Breast epithelium (tissue), 4 donors: ENCODE results near the gene WNT7B. TPM values are rescaled to one million over a fixed set of nuclear protein-coding genes. Genes with fewer than 3 reads are reported as not detected.

ENCODE experiments used
- DNase-seq, 2 donors: peaks; one replicate each; pipeline ENCODE4 v3.0.0-alpha.2; 2019; ENCODE audit warnings: low spot score in 2 of 2
- H3K27ac ChIP-seq, 2 donors: fragments of 200-600 bp; sonication (generic) in 1 of 2; one replicate each; pipeline ENCODE4 v1.5.1; 2016 to 2019; ENCODE audit warnings: mild to moderate bottlenecking in 1 of 2
- H3K27me3 ChIP-seq, 2 donors: fragments of 200-600 bp; sonication (generic) in 1 of 2; one replicate each; pipeline versions ENCODE4 v1.5.1 to v1.6.0; 2017 to 2019; ENCODE audit warnings: control low read depth in 1 of 2, mild to moderate bottlenecking in 1 of 2
- H3K36me3 ChIP-seq: fragments of 200-600 bp; one replicate; pipeline ENCODE4 v1.5.1; 2019
- H3K4me1 ChIP-seq, 2 donors: fragments of 200-600 bp; sonication (generic); one replicate each; pipeline ENCODE4 v1.5.1; 2016 to 2019; ENCODE audit warnings: control low read depth in 1 of 2
- H3K4me3 ChIP-seq, 3 donors: fragments of 200-600 bp; sonication (generic); 1 replicate in 2 of 3; 2 replicates in 1 of 3; pipeline ENCODE4 v1.5.1; 2016 to 2019; ENCODE audit warnings: mild to moderate bottlenecking in 3 of 3, moderate library complexity in 2 of 3
- H3K9me3 ChIP-seq, 2 donors: fragments of 200-600 bp; sonication (generic) in 1 of 2; one replicate each; pipeline ENCODE4 v1.5.1; 2016 to 2019; ENCODE audit warnings: control low read depth in 1 of 2
- CTCF ChIP-seq, 3 donors: fragments of 450-650 bp; IDR thresholded peaks; one replicate each; pipeline ENCODE4 v1.5.1; 2016 to 2017; ENCODE audit warnings: antibody characterized with exemption in 3 of 3, mild to moderate bottlenecking in 3 of 3, moderate library complexity in 3 of 3
- POLR2A ChIP-seq: fragments of 450-650 bp; IDR thresholded peaks from one replicate; pipeline ENCODE4 v1.6.1; 2016; ENCODE audit warnings: antibody characterized with exemption, mild to moderate bottlenecking, moderate library complexity
- POLR2AphosphoS5 ChIP-seq, 3 donors: sonication (generic); formaldehyde crosslinking; IDR thresholded peaks; one replicate each; pipeline ENCODE4 v1.6.1; 2017; ENCODE audit warnings: antibody characterized with exemption in 3 of 3
- intact Hi-C: fragments of 100-400 bp; cut with DNase I; formaldehyde crosslinking; loops from one replicate; pipeline ENCODE4 v1.15.1; 2023; ENCODE audit warnings: low total_unique reads
- total RNA-seq, 3 donors: library from RNA; depleted of rRNA; stranded (reverse); fragments of >200 nt; gene quantifications; one replicate each; pipeline ENCODE4 v1.1.0, GENCODE V29; 2016

The WNT7B gene
- total RNA-seq, 3 donors from 2014 or later = 2.2 to 2.9 TPM; not detected in 1

GRCh38 chr22:45908961-45909360 lies 68.0 kb downstream of the WNT7B start:
- TF ChIP-seq CTCF (IDR thresholded peaks at IDR 0.05) (no peak), POLR2A (no peak), POLR2AphosphoS5 (IDR thresholded peaks at IDR 0.05) (no peak)
- H3K4me1 ChIP-seq = peaks cover 4 to 12% of the 10 kb centered on the region in 2 donors
- no peaks in the 10 kb centered on the region for H3K9me3 ChIP-seq
- no peak overlapping the region for H3K27ac ChIP-seq
- H3K36me3 ChIP-seq = no peaks in the 10 kb centered on the region
- peaks cover 0 to 5% of the 10 kb centered on the region in 2 donors for H3K27me3 ChIP-seq
- intact Hi-C loops = no loop called here
- no peak for DNase-seq
- H3K4me3 ChIP-seq = no peak overlapping the region

GRCh38 chr22:45907996-45908395 lies 69.0 kb downstream of the WNT7B start:
- H3K27me3 ChIP-seq = peaks cover 0 to 5% of the 10 kb centered on the region in 2 donors
- intact Hi-C loops = no loop called here
- no peak overlapping the region for H3K4me3 ChIP-seq
- no peaks in the 10 kb centered on the region for H3K36me3 ChIP-seq
- H3K9me3 ChIP-seq = no peaks in the 10 kb centered on the region
- DNase-seq = no peak
- TF ChIP-seq POLR2AphosphoS5 (IDR thresholded peaks at IDR 0.05) (no peak), POLR2A (no peak), CTCF (IDR thresholded peaks at IDR 0.05) (no peak)
- no peak overlapping the region for H3K27ac ChIP-seq
- H3K4me1 ChIP-seq = peaks cover 4 to 15% of the 10 kb centered on the region in 2 donors

- H3K4me3 ChIP-seq = no peak overlapping the region
- no peaks in the 10 kb centered on the region for H3K36me3 ChIP-seq
- intact Hi-C loops = no loop called here
- TF ChIP-seq CTCF (IDR thresholded peaks at IDR 0.05) (no peak), POLR2AphosphoS5 (IDR thresholded peaks at IDR 0.05) (no peak), POLR2A (no peak)
- H3K9me3 ChIP-seq = no peaks in the 10 kb centered on the region
- no peak for DNase-seq
- no peak overlapping the region for H3K27ac ChIP-seq
- peaks cover 4 to 15% of the 10 kb centered on the region in 2 donors for H3K4me1 ChIP-seq
- peaks cover 0 to 5% of the 10 kb centered on the region in 2 donors for H3K27me3 ChIP-seq
Measured at GRCh38 chr22:45907378-45907777, 69.6 kb downstream of the WNT7B start.

GRCh38 chr22:45906946-45907345 lies 70.0 kb downstream of the WNT7B start:
- no peak for TF ChIP-seq POLR2AphosphoS5 (IDR thresholded peaks at IDR 0.05)
- no peak for TF ChIP-seq POLR2A
- no peak for TF ChIP-seq CTCF (IDR thresholded peaks at IDR 0.05)
- Histone ChIP-seq H3K27me3 (peaks cover 0 to 5% of the 10 kb centered on the region in 2 donors), H3K4me3 (no peak overlapping the region), H3K27ac (no peak overlapping the region), H3K36me3 (no peaks in the 10 kb centered on the region), H3K9me3 (no peaks in the 10 kb centered on the region), H3K4me1 (peaks cover 4 to 12% of the 10 kb centered on the region in 2 donors)
- intact Hi-C loops = no loop called here
- no peak for DNase-seq

- Histone ChIP-seq H3K27ac (no peak overlapping the region), H3K4me1 (peaks cover 0 to 5% of the 10 kb centered on the region in 2 donors), H3K4me3 (no peak overlapping the region), H3K27me3 (peaks cover 0 to 5% of the 10 kb centered on the region in 2 donors), H3K9me3 (no peaks in the 10 kb centered on the region), H3K36me3 (no peaks in the 10 kb centered on the region)
- TF ChIP-seq POLR2A = no peak
- no peak for TF ChIP-seq POLR2AphosphoS5 (IDR thresholded peaks at IDR 0.05)
- no peak for TF ChIP-seq CTCF (IDR thresholded peaks at IDR 0.05)
- no peak for DNase-seq
- intact Hi-C loops = no loop called here
Measured at GRCh38 chr22:45905924-45906865, 70.8 kb downstream of the WNT7B start.
